ENCODE measurements around the gene TBX4.
"Not testable (repeated sequence)": the region's sequence is repeated elsewhere in the genome, so short reads cannot be mapped to it uniquely, and the experiment has no call there.

TBX4 gene

DNA sequence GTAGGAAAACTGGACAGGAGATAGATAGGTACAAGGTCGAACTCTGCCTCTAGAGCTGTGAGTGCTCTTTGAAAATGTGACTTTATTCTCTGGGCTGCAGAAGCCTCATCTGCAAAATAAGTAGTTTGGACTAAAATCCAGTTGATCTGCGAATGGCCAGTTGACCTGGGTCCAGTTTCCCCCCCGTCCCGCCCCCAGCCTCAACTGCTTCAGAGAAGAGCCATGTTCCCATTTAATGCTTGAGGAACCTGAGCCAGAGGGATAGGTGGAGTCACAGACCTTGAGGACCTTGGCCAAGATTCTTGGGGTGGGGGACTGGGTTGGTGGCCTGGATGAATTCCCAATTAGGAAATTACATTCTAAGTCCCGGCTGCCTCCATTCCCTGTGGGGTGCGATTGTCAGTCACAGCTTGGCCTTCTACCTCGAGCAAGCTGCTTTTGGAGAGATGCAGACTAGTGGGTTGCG, 38.5 kb upstream of the TBX4 start:
- no peak for DNase-seq

DNA sequence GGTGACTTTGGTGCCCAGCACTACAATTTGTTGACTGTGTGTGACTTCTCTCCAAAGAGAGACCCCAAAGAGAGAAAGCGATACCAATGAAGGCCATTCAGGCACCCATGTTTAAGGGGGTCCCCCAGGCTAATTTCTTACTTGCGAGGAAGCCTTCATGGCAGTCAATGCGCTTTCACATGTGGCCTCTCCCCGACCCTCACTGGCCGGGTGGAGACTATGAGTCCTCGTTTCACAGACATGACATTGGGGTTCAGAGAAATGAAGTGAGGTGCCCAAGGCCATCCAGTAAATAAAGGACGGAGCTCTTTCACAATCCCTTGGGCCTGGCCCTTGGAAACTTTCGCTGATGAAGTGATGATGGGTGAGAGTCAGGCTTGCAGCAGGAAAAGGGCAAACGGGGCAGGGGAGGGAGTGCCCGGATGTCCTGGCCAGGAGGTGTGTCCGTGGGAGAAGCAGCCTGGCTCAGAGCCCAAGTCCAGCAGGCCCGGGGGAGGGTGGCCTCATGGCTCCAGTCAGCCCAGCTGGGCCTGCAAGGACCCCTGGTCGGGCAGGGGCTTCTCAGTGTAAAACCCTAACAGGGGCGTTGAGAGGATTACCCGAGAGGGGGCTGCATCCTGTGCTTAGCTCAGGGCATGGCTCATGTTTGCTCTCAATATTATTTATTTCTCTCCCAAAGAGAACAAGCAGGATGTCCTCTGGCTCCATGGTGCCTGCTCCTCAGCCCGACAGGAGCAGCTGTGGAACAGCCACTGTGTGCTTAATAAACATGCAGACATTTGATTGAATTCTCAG, 37.9 kb upstream of the TBX4 start:
- DNase-seq: no peak

DNA sequence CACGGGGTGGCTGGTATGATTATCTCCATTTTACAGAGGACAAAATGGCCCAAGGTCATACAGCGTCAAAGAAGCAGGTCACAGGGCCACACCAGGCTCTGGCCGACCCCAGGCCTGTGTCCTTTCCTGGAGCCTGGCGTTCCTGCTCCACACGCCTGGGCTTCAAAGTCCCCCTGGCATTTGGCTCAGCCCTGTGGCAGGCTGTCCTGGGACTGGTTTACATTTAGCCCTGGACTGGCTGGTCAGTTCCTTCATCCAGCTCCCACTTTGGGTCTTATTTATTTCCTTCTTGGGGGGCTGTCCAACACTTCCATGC, 37.3 kb upstream of the TBX4 start:
- no peak for DNase-seq

DNA sequence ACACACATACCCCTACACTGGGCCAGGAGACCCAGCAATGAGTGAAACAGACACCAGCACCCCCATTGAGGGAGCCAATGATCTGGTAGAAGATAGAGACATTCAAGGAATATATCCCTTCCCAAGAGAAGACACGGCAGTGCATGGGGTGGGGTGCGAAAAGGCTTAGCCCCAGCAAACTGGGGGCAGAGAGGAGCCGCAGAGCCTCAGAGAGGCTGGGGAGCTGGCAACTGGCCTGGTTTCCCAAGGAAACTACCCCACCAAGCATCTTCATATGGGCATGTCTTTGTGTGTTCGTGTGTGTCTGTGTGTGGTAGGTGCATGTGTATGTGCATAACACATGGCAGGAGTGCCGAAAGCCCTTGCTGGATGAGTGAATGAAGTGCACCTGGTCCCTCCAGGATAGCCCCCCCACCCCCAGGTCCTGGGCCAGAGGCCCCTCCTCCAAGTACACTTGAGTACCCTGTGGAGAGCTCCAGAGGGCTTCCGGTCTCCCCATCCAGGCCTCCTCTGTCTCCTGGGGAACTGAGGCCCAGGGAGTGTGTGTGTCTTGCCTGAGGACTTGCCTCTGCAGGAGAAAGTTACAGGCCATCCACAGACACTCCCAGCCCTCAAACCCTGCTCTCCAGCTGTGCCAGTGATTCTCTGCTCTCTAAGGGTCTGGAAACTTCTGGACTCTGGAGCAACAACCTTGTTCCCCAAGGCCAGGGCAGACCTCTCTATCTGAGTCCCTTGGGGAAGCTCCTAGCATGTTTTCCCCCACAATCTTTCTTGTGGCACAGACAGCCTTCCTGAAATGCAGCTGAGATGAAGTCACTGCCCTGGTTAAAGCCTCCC, 36.6 kb upstream of the TBX4 start:
- no peak for DNase-seq

DNA sequence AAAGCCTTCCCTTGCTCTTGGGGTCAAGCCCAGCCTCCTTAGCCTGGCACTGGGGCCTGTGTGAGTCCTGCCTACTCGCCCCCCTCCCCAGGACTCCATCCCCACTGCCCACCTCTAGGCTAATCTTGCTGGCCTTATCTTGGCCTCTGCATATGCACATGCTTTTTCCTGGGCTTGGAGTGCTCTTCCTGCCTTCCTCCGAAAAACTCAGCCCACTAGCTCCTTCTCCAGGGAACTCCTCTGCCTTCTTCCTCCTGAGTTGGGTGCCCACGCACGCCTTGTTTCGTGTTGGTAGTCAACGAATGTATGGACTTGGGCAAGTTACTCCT, 36.0 kb upstream of the TBX4 start:
- DNase-seq: no peak

DNA sequence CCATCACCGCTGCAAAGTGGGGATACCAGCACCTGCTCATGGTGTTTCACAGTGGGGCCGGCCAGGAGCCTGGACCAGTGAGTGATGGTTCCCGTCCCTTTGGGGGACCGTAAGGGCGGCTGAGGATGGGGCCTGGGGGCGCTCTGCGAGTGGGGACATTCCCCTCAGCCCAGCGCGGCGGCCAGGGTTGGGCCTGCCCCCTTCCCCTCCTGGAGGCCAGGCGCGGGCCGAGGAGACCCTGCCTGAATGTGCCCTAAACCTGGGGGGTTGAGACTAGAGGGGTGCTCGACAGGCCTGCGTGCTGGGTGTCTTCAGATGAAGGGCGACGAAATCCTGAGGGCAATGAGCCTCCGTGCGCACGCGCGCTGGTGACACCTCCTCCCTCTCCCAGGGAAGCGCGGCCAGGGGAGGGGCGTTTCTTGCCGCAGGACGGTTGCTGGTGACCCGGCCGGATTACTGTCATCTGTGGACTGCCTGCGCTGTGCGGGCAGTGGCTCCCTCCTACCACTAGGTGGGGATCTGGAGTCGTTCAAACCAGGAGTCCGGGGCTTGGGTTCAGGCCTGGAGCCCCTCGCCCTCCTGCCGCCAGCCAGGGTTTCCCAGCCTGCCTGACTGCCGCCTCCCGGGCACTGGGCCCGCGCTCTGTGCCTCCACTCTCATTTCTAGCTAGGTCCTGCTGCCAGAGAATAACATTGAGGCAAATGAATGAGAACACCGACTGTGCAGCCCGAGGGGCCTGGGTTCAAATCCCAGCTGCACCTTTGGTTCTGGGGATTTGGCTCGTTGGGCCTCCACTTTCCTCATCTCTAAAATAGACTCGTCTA, 35.5 kb upstream of the TBX4 start:
- peak; percentile 10 for DNase-seq

DNA sequence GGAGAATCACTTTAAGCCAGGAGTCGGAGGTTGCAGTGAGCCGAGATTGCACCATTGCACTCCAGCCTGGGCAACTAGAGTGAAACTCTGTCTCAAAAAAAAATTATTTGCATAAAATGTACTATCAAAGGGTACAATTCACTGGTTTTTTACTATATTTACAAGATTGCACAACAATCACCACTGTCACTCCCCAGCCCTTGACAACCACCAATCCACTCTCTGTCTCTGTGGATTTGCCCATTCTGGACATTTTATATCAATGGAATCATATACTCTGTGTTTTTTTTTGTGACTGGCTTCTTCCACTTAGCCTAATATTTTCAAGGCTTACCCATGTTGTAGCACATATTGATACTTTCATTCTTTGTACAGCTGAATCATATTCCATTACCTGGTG, 33.8 kb upstream of the TBX4 start:
- no peak for DNase-seq

DNA sequence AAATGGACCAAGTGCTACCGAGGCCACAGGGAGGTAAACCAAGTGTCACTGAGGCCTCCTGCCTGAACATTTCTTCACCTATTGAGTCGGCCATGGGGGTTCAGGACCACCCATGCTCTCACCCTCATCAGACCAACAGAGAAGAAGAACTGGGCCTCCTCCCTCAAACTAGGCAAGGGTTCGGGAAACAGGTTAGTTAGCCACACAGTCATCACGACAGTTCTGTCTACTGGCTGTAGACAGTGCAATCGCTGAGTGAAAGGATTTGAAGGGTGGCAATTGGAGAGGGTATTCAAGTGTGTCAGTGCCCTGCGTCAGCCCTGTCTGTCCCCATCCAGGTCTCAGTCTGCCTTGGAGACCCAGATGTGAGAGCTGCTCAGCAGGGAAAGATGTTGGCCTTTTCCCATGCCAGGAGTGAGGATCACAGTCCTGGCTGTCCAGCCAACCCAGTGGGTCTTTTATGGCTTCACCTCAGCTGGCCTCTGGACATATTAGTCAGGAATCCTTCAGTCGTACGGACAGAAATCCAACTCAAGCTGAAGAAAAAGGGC, 32.7 kb upstream of the TBX4 start:
- DNase-seq: no peak

DNA sequence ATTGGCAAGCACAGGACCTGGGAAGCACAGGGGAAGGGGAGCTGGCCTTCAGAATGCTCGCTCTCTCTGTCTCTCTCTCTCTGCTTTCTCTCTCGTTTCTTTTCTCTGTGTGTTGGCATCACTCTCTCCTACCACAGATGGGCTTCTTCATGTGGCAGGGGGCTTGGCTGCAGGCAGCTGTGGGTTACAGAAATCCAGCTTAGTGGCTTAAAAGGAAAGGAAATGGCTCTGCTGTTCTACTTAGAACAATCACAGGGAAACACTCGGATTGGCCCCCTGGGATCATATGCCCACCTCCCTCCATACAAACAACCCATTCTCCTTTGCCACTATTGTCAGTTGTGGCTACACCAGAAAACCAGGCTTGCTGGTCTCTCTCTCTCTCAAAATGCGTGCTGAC, 32.2 kb upstream of the TBX4 start:
- DNase-seq: no peak

DNA sequence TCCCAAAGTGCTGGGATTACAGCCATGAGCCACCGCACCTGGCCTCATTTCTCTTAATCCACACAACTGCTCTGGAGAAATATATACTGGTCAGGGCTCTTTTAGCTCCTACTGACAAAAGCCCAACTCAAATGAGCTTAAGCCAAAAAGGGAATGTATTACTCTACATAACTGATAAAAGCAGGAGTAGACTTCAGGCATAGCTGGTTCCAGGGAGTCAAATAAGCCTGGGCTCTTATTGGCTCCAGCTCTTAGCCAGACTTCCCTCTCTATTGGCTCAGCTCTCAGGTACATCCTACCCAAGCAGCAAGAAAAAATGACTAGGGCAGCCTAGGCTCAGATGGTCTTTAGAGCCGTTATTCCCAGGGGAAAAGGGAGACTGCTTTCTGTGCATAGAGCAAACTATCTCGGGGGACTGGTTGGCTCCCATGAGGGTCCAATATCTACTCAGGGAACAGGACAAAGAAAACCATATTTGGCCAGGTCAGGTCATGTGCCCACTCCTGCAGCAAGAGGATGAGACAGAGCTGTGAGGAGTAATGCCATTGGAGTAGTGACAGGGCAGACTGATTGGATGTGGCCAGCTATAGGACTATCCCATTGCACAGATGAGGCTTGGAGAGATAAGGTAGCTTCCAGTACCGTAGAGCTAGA, 31.4 kb upstream of the TBX4 start:
- no peak for DNase-seq

DNA sequence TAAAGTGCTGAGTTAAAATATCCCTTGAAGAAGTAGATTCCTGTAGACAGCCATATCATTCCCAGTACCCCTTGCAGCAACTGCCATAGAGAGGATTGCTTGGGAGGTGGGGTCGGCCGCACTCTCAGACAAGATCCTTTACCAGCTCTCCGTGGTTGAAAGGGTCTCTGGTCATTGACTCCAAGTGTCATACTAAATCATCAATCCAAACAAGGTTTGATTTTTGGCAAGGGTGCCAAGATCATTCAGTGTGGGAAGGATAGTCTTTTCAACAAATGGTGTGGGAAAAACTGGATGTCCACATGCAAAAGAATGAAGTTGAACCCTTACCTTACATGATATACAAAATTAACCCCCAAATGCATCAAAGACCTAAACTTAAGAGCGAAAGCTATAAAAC, 30.8 kb upstream of the TBX4 start:
- no peak for DNase-seq

DNA sequence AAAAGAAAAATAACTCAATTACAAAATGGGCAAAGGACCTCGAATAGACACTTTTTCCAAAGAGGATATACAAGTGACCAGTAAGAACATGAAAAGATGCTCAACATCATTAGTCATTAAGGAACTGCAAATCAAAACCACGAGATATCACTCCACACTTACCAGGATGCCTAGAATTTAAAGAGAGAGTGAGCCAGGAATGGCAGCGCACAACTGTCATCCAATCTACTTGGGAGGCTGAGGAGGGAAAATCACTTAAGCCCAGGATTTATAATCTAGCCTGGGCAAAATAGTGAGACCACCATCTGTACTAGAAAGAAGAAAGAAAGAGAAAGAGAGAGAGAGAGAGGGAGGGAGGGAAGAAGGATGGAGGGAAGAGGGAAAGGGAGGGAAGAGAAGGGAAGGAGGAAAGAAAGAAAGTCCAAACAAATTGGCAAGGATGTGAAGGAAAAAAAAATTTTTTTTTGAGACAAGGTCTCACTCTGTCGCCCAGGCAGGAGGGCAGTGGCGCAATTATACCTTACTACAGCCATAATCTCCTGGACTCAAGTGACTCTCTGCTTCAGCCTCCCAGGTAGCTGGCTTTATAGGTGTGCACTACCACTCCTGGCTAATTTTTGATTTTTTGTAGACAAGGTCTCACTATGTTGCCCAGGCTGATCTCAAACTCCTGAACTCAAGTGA, 30.0 kb upstream of the TBX4 start:
- DNase-seq: no peak

DNA sequence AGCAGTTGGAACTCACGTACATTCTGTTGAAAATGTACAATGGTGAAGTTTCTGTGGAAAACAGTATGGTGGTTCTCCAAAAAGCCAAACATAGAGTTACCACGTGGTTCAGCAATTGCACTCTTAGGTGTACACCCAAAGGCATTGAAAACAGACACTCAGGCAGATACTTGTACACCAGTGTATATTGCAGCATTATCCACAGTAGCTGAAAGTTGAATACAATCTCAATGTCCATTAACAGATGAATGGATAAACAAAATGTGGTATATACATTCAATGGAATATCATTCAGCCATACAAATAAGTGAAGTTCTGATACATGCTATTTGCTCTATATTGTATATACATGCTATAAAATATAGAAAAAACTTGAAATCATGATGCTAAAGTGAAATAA, 29.4 kb upstream of the TBX4 start:
- DNase-seq: no peak

DNA sequence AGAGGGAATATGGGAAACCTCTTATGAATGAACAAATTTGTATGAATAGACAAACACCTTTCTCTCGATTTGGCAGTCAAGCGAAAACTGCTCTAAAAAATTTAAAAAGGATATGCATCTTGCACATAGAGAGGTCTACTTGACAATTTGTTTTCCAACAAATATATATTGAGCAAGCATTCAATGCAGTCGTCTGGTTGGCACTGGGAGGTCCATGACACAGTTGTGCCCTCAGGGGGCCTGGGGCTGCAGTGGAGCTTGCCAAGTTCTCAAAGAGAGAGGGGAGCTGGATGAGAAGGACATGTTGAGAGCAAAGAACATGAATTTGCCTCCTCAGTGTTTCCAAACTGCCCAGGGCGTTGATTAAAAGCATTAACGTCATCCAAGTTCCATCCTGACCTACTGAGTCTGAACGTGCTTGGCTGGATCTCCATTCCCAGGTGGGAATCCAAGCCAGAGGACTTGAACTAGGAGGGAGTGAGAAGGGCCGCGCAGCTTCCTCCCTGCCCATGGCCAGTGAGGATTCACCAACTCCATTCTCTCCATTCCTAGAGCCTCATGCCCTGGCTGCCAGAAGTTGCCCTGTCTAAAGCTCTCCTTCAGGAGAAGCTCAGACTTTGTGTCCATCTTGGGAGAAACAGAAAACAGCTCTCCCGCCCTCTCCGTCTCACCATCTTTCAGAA, 28.1 kb upstream of the TBX4 start:
- DNase-seq: no peak

DNA sequence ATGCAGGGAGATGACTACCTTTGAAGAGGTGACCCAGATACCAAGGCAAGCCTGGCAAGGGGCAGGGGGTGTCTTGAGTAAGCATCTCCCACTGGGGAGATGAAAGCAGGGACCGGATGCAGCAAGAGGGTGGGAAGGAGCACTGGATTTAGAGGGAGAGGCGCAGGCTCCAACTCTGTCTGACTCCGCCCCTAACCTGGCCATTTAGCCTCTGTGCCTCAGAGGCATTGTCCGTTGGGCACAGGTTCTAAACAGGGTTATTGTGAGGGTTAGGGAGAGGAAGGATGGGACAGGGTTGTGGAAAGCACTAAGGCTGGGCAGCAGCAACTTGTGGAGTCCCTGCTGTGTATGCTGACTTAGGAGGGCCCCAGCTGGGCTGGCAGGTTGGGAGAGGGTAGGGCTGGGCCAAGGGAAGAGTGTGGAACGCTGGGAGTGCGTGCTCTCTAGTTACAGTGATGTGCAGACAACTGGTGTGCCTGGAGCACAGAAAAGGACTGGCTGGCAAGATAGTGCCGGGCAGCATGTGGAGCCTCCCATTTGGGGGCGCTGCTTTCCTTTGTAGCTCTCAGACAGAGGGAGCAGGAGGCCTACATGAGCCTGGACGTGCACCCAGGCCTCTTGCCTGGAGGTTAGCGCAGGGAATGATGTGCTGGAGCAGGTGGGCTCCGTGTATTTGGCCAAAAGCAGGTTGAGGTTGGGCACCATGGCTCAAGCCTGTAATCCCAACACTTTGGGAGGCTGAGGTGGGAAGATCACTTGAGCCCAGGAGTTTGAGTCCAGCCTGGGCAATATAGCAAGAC, 26.3 kb upstream of the TBX4 start:
- no peak for DNase-seq

DNA sequence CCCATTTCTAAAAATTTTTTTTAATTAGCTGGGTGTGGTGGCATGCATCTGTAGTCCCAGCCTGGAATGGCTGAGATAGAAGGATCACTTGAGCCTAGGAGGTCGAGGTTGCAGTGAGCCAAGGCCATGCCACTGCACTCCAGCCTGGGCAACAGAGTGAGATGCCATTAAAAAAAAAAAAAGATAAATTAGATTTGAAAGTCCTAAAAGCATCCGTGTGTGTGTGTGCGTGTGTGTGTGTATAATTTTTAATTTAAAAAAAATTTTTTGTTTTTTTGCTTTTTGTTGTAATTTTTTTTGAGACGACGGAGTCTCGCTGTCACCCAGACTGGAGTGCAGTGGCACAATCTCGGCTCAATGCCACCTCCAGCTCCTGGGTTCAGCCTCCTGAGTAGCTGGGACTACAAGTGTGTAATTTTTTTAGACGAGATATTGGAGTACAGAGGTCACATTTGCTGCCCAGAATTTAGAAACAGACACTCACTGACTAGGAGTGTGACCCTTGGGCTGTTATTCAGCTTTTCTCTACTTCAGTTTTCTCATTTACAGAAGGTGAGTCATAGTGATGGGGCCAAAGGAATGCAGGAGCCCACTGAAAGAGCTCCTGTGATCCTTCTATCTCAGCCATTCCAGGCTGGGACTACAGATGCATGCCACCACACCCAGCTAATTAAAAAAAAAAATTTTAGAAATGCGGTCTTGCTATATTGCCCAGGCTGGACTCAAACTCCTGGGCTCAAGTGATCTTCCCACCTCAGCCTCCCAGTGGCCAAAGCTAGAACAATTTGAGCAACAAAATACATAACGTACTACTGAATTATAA, 25.5 kb upstream of the TBX4 start:
- DNase-seq: no peak

DNA sequence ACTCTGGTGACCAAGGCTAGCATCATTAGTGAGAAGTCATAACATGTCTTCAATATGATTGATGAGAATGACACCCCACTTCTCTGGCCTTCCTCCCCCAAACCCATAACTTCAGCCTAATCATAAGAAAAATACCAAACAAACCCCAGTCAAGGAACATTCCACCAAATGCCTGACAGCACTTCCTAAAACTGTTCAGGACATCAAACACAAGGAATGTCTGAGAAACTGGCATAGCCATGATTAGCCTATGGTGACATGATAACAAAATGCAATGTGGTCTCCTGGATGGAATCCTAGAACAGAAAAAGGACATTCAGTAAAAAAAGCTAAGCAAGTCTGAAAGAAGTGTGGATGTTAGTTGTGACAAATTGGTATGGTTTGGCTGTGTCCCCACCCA, 24.7 kb upstream of the TBX4 start:
- no peak for DNase-seq

DNA sequence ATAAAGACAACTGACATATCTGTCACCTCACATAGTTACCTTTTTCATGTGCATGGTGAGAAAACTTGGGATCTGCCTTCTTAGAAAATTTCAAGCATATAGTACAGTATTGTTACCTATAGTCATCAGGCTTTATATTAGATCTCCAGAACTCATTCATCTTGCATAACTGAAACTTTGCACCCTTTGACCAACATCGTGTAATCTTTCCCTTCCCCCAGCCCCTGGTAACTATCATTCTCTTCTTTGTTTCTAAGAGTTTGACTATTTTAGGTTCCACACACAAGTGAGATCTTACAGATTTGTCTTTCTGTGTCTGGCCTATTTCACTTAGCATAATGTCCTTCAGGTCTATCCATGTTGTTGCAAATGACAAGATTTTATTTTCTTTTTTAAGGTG, 22.9 kb upstream of the TBX4 start:
- DNase-seq: no peak

DNA sequence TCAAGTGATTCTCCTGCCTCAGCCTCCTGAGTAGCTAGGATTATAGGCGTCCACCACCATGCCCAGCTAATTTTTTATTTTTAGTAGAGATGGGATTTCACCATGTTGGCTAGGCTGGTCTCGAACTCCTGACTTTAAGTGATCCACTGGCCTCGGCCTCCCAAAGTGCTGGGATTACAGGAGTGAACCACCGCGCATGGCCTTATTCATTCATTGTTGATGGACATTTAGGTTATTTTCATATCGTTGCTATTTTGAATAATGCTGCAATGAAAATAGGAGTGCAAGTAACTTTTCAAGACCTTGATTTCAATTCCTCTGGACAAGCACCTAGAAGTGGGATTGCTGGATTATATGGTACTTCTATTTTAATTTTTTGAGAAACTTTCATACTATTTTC, 22.4 kb upstream of the TBX4 start:
- not testable (repeated sequence) for DNase-seq
